AG09309 (cell line): Measurements from ENCODE around the gene MRPS14.

ENCODE experiments used
- DNase-seq: peaks from one replicate; pipeline ENCODE4 v3.0.0-alpha.2; 2010; ENCODE audit warnings: low read depth
- H3K4me3 ChIP-seq: 2 replicates; pipeline ENCODE4 v1.5.1; 2011; ENCODE audit warnings: mild to moderate bottlenecking, low read depth, low read length, moderate library complexity; ENCODE audit not compliant: control insufficient read depth
- TF ChIP-seq, protein P1 (sequence below): IDR thresholded peaks from 2 replicates; pipeline ENCODE4 v1.5.1; 2011; ENCODE audit warnings: mild to moderate bottlenecking, low read depth, low read length, inconsistent platforms; ENCODE audit not compliant: insufficient read depth, control insufficient read depth; ENCODE audit errors: missing control alignments

MRPS14 gene

GRCh38 chr1:175005085-175005783 lies 18.0 kb downstream of the MRPS14 start:
- no peak for DNase-seq
- H3K4me3 ChIP-seq: no peak overlapping the region
- TF ChIP-seq, protein P1, sequence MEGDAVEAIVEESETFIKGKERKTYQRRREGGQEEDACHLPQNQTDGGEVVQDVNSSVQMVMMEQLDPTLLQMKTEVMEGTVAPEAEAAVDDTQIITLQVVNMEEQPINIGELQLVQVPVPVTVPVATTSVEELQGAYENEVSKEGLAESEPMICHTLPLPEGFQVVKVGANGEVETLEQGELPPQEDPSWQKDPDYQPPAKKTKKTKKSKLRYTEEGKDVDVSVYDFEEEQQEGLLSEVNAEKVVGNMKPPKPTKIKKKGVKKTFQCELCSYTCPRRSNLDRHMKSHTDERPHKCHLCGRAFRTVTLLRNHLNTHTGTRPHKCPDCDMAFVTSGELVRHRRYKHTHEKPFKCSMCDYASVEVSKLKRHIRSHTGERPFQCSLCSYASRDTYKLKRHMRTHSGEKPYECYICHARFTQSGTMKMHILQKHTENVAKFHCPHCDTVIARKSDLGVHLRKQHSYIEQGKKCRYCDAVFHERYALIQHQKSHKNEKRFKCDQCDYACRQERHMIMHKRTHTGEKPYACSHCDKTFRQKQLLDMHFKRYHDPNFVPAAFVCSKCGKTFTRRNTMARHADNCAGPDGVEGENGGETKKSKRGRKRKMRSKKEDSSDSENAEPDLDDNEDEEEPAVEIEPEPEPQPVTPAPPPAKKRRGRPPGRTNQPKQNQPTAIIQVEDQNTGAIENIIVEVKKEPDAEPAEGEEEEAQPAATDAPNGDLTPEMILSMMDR: no peak

DNA sequence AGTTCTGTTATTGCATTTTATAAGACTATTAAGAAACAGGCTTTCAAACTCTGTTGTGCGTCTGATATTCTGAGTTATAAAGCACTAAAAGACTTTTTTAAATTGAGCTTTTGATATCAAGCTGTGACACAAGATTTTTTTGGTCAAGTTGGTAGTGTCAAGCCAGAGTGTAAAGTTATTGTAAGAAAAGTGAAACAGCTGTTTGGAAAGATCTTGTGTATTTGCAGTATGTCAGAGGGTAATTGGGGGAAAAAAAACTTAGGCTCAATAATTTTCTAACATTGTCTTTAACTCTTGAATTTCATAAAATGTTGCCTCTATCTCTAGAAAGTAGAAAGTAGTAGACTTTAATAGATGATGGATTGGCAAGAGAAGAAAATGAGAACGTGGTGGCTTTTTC lies 19.7 kb downstream of the MRPS14 start:
- no peak overlapping the region for H3K4me3 ChIP-seq
- DNase-seq: no peak
- TF ChIP-seq, protein P1: no peak

GRCh38 chr1:175002910-175003517 lies 20.2 kb downstream of the MRPS14 start:
- no peak overlapping the region for H3K4me3 ChIP-seq
- TF ChIP-seq, protein P1: no peak
- DNase-seq: no peak

- TF ChIP-seq, protein P1: no peak
- DNase-seq: no peak
- H3K4me3 ChIP-seq: peak overlapping the region; percentile 96
Measured at GRCh38 chr1:175000697-175001187, 22.5 kb downstream of the MRPS14 start.

DNA sequence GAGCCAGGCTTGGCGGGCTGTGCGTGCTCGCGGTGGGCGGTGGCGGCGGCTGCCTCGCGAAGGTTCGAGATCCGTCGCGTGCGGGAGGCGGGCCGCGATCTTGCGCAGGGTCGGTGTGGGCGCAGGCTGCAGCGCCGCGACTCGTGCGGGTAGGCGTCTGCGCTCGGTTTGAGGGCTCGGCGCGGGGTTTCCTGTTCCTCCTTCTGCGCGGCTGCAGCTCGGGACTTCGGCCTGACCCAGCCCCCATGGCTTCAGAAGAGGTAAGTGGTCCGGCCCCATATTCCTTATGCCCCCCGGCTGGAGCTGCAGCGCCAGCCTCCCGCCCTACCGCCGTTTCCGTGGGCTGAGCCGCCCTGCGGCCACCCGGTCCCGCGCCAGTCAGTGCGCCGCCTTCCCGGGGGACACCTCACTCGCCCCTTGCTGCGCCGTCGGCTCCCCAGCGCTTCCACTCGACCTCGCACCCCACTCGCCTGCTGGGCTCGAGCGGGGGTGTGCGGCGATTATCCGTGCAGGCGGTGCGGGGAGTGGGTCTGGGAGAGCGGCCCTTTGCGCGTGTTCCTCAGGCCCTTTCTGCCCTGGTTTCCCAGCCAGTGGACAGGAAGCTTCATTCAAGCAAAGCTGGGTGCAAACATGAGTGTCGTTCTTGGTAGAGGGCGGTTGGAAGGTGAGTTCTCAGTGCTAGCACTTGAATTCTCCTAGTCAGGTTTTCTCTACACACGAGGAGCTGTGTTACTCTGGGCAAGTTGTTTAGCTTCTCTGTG lies 23.1 kb downstream of the MRPS14 start, which contains the start of gene CACYBP:
TSS of gene CACYBP (plus strand) at position 12 of the 761 bp plus-strand sequence. CDS start at position 246, 234 bp downstream.
- TF ChIP-seq, protein P1: no peak

DNA sequence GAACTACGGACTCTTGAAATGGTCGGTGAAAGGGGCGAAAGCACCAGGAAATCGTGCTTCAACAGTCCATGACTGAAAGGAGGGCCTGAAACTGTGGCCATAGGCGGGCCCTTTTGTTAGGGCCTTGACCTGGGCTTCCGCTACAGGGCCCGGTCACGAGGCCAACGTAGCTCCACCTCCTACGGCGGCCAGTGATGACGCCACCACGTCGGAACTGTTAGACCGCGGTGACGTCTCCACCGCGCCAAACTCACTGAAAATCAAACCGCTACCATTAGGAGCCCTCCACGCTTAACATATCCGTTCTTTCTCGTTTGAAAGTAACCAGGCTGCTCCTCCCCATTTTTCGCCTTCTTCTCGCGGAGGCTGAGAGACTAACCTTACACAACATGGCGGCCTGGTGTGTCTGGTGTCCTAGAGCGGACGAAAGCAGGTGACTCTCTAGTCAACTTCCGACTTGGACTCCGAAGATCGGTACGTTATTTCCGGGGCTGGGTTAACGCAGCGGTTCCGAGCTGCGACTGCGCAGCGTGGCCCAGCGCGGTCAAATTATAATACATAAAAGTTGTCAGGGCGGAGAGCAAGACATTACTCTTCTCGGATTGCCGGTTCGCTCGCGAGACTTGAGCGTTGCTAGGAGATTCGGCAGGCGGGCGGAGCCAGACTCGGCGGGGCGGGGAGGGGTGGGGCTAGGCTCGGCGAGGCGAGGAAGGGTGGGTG lies 23.8 kb downstream of the MRPS14 start:
- TF ChIP-seq, protein P1: no peak
- peak overlapping the region; percentile 56 for H3K4me3 ChIP-seq
- DNase-seq: peak; percentile 99

More for the DNA sequence above, 23.1 kb downstream of the MRPS14 start, which contains the start of gene CACYBP:
- DNase-seq: no peak
- H3K4me3 ChIP-seq: peak within 1 kb of the TSS; percentile 96
